Activated CD8-positive, alpha-beta memory T cell treated with anti-CD3 and anti-CD28 coated beads, Interleukin-2, amount 50 U/mL, for 24 hours (primary cell): ENCODE measurements around the gene DYRK1B.

Experiments
- DNase-seq: peaks from one replicate; pipeline ENCODE4 v3.0.0-alpha.2; 2020; ENCODE audit errors: extremely low read depth

Gene DYRK1B

DNA sequence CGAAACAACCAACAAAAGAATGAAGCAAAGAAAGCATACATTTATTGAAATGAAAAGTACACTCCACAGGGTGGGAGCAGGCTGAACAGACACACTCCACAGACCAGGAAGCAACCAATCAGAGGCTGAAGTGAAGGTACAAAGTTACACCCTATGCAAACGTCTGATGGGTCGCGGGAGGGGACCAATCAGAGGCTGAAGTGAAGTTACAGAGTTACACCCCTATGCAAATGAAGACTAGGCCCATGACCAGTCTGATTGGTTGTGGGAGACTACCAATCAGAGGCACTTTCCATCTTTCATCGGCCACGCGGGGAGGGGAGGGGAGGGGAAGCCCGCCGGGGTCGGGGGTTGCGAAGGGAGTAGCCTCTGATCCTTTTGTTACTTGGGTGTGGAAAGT lies 24.6 kb upstream of the DYRK1B start:
- DNase-seq: no peak

DNA sequence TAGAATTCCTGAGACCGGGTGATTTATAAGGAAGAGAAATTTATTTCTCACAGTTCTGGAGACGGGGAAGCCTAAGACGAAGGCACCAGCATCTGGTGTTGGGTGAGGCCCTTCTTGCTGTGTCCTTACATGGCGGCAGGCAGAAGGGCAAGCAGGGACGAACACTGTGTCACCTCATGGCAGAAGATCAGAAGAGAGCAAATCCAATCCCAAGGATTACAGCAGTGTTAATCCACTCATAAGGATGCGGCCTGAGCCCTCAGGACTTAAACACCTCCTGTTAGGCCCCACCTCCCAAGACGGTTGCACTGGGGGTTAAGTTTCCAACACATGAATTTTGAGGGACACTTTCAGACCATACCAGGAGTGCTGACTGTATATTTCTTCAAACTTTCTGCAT lies 18.9 kb upstream of the DYRK1B start:
- DNase-seq: no peak

GRCh38 chr19:39850892-39851291 lies 16.9 kb upstream of the DYRK1B start:
- no peak for DNase-seq

DNA sequence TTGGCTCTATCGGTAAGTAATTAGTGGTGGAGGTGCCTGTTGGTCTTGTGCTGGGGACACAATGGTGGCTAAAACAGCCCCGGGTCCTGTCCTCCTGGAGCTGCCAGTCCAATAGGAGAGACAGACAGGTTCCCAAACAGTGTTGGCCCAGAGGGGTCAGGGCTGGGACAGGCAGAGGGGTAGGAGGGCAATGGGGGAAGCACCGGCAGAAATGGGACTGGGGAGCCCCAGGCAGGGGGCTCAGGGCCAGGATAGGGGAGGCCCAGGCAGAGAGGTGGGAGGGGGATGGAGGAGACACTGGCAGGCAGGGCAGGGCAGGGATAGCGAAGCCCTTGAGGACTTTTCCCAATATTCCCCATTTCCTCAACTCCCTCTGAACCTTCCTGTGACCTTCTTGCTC lies 14.4 kb upstream of the DYRK1B start:
- DNase-seq: no peak

- DNase-seq: no peak
Observed at GRCh38 chr19:39847525-39847924, 13.6 kb upstream of the DYRK1B start.

GRCh38 chr19:39846678-39847486 lies 12.9 kb upstream of the DYRK1B start:
- no peak for DNase-seq

GRCh38 chr19:39845933-39846677 lies 12.1 kb upstream of the DYRK1B start, which contains the start of gene FBL:
Gene FBL (minus strand): TSS chr19:39846379. CDS start chr19:39846300, 79 bp downstream.
- DNase-seq: peak; percentile 91

DNA sequence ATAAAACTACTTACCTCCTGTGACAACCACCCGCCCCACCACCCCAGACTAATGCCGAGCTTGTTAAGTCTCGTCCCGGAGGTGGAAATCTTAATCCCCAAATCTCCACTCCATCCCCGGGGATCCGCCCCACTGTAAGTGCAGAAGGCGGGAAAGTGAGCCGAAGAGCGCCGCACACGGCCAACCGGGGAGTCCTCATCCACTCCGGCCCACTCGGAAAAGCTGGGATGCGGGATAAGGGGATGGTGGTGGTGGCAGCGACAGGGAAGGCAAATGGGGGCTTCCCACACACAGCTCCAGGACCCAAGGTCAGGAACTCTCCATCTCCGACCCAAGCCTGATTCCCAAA lies 11.6 kb upstream of the DYRK1B start:
- DNase-seq: no peak

DNA sequence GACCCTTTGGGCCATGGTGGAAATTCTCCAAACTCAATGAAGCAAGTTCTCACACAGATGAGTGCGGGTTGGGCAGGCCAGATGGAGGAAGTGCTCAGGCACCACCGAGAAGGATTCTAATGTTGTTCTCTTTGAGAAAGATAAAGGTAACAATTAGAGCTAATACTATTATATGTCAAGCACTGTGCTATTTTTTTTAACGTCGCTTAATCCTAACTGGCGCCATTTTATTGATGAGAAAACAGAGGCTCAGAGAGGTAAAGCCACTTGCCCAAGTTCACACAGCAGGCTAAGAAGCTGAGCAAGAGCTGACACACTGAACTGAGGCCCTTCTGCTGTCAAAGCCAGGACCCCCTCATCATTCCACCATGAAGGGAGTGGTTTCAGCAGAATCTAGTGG lies 11.2 kb upstream of the DYRK1B start:
- DNase-seq: no peak

- DNase-seq: no peak
Observed at GRCh38 chr19:39843919-39844793, 10.2 kb upstream of the DYRK1B start.

DNA sequence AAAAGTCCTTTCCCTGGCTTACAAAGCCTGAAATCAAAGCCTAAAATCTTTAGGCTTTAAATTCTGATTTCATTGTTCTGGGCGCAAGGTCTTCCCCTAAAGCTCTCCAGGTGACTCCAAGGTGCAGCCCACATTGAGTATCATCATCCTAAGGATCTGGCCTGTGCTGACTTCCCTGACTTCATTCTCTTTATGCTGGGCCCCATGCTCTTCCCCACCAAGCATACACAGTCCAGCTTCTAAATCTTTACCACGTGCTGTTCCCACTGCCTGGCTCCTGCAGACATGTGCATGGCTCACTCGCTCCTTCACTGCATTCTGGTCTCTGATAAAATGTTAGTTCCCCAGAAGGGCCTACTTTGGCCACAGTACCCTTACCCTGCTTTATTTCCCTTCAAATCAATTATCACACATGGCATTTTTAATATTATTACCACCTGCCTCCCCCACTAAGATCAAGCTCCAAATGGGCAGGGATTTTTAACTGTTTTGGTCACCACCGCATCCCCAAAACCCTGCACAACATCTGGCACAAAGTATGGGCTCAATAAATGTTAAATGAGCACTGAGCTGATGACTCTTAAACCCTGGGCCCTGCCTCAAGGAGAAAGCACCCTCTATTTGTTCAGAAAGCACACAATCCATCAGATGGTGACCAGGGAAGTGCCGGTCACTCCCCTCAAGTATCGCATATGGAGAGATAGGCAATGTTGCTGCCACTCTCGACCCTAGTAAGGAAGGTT lies 8.9 kb upstream of the DYRK1B start:
- DNase-seq: no peak

GRCh38 chr19:39841041-39841440 lies 7.1 kb upstream of the DYRK1B start:
- no peak for DNase-seq

GRCh38 chr19:39840492-39840891 lies 6.5 kb upstream of the DYRK1B start:
- DNase-seq: no peak

DNA sequence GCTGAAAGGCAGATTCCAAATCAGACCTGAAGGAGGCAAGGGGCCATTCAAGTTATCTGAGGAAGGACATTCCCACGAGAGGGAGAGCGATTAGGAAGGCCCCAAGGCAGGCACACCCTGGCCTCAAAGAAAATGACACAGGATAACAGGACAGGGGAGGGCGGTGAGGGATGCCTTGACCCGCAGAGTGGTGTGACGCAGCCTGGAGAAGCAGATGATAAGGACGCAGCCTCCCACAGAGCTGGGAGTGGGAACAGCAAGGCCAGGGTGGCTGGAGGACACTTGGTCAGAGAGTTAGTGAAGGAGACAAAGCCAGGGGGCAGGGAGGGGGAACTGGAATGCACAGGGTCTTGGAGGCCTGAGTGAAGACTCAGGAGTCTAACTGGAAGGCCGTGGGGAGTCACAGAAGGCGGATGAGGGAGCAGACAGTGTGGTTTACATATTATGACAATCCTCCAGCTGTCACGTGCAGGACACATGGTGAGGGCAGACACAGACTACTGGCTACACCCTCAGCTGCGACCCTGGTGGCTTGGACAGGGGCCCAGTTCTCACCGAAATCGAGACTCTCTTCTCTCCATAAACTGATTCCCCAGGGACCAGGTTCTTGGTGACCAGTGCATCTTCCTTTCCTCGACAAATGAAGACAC lies 5.8 kb upstream of the DYRK1B start:
- no peak for DNase-seq

DNA sequence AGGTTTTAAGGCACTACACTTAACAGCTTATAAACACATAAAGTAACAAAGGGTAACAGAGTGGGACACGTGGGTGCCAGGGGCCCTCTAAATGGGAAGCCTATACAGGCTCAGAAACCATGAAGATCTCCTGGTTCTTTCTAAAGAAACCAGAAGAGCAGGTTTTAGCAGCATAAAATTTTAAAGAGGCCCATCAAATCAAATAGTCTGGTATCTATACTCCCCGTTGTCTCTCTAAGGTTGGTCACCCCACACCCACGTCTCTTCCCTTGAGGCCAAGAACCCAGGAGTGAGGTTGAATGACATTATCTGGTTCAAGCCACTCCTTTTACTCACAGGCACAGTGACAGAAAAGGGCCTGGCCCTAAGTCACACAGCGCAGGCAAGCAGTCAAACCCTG lies 4.6 kb upstream of the DYRK1B start:
- no peak for DNase-seq

GRCh38 chr19:39837978-39838377 lies 4.0 kb upstream of the DYRK1B start:
- no peak for DNase-seq

- no peak for DNase-seq
Observed at GRCh38 chr19:39834287-39834841, 402 bp upstream of the DYRK1B start.

GRCh38 chr19:39833160-39833463 lies 850 bp downstream of the DYRK1B start:
- DNase-seq: no peak

DNA sequence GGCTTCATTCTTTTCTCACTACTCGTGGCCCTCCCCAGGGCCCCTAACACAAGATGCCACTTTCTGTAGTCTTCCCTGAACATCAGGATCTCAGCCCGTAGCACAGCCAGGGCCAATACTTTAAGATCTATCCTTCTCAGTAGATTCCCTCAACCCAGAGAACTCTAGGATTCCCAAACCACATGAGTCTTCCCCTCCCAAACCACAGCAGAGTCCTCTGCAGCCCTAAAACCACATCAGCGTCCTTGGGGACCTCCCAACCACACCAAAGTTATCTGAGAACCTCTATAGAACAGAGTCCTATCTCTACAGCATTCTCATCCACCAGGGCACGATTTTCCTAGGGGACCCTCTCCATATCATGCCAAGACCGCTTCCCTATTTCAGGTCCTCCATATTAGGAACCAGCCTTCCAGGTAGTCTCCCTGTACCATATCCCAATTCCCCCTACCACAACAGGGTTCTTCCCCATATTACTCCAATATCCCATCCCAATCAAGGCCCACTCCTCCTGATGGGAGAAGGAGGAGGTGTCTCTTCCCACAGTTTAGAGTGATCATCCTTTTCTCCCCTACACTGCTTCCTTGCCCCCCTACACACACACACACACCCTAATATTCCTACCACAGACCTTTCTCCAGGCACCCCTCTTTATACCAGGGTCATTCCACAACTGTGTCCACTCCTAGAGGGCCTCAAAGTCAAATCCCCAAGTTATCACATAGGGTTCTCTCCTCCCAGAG lies 1.4 kb downstream of the DYRK1B start:
- no peak for DNase-seq

DNA sequence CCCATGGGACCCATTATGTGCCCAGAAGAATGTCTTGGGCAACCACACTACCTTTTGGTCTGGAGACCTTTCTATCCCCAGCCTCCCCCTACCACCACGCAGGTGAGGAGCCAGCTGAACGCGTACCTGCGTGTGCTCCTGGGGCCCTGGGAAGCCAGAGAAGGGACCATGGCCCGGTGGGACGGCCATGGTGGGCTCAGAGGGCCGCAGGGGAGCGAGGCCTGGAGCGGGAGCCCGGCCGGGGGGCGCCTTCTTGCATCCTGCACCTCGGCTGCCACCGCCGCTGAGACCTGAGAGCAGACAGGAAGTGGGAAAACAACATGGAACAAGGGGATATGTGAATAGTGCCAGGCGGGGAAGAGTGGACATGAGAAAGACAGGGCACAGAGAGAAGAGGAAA lies 2.3 kb downstream of the DYRK1B start:
- no peak for DNase-seq
